ENCODE results near the gene THSD7B. TPM values are rescaled to one million over a fixed set of nuclear protein-coding genes. Genes with fewer than 3 reads are reported as not detected.

The THSD7B gene
- total RNA-seq, 4 donors from 2014 or later: under 0.01 to 0.29 (median 0.03) TPM

DNA sequence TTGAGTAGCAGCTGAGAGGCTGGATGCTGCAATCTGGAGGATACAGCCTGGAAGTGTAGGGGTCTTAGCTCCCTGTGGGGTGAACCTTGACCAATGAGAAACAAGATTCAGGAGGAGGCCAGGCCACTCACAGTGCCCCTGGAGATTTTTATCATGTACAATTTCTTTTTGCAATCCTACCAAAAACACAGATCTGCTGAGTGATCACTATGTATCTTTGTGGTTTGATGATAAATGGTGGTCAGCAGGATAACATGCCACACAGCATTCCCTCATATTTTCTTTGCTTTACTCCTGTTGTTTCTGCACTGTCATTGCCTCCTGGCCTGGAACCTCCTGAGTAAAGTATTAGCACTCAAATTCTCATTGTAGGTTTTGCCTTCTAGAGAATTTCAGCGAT is 357.9 kb downstream of the THSD7B start:
- no peaks in the 10 kb centered on the region for H3K27me3 ChIP-seq
- DNase-seq (ENCODE audit: extremely low spot score): no peak
- intact Hi-C loops (cut with DNase I): no loop called here
- H3K4me3 ChIP-seq: no peak overlapping the region
- TF ChIP-seq CTCF (IDR thresholded peaks at IDR 0.05): no peak
- no peak for TF ChIP-seq POLR2AphosphoS5 (IDR thresholded peaks at IDR 0.05)
- no peak for TF ChIP-seq POLR2A (IDR thresholded peaks at IDR 0.05; ENCODE audit: low read depth)
- no peak for TF ChIP-seq EP300 (IDR thresholded peaks at IDR 0.05)
- no peak overlapping the region for H3K27ac ChIP-seq (replicated peaks in 1 of 4)
- no peaks in the 10 kb centered on the region for H3K4me1 ChIP-seq
- H3K36me3 ChIP-seq: no peaks in the 10 kb centered on the region
- 92% methylated on average over 1 of the region's 1 CpG for WGBS
- H3K9me3 ChIP-seq: peaks cover 0 to 9% (median 0%) of the 10 kb centered on the region in 4 donors

- H3K4me1 ChIP-seq: no peaks in the 10 kb centered on the region
- TF ChIP-seq CTCF (IDR thresholded peaks at IDR 0.05) (no peak), EP300 (IDR thresholded peaks at IDR 0.05) (no peak), POLR2AphosphoS5 (IDR thresholded peaks at IDR 0.05) (no peak), POLR2A (IDR thresholded peaks at IDR 0.05; ENCODE audit: low read depth) (no peak)
- no peaks in the 10 kb centered on the region for H3K27me3 ChIP-seq
- H3K27ac ChIP-seq (replicated peaks in 1 of 4): no peak overlapping the region
- intact Hi-C loops (cut with DNase I): no loop called here
- WGBS: 55% methylated on average over 3 of the region's 3 CpGs
- H3K9me3 ChIP-seq: no peaks in the 10 kb centered on the region
- no peak for DNase-seq (ENCODE audit: extremely low spot score)
- no peak overlapping the region for H3K4me3 ChIP-seq
- no peaks in the 10 kb centered on the region for H3K36me3 ChIP-seq
Measured at GRCh38 chr2:137133225-137133624, 367.9 kb downstream of the THSD7B start.

- intact Hi-C loops (cut with DNase I): no loop called here
- Histone ChIP-seq H3K36me3 (no peaks in the 10 kb centered on the region), H3K4me3 (no peak overlapping the region), H3K27ac (replicated peaks in 1 of 4) (no peak overlapping the region), H3K27me3 (no peaks in the 10 kb centered on the region), H3K9me3 (no peaks in the 10 kb centered on the region), H3K4me1 (no peaks in the 10 kb centered on the region)
- DNase-seq (ENCODE audit: extremely low spot score): no peak
- no peak for TF ChIP-seq EP300 (IDR thresholded peaks at IDR 0.05)
- TF ChIP-seq POLR2A (IDR thresholded peaks at IDR 0.05; ENCODE audit: low read depth): no peak
- no peak for TF ChIP-seq CTCF (IDR thresholded peaks at IDR 0.05)
- no peak for TF ChIP-seq POLR2AphosphoS5 (IDR thresholded peaks at IDR 0.05)
Measured at GRCh38 chr2:137138263-137138662, 372.9 kb downstream of the THSD7B start.

GRCh38 chr2:137151731-137152130 is 386.4 kb downstream of the THSD7B start:
- WGBS: 79% methylated on average over 2 of the region's 2 CpGs
- Histone ChIP-seq H3K27me3 (no peaks in the 10 kb centered on the region), H3K27ac (replicated peaks in 1 of 4) (no peak overlapping the region), H3K4me1 (no peaks in the 10 kb centered on the region), H3K4me3 (no peak overlapping the region), H3K9me3 (no peaks in the 10 kb centered on the region), H3K36me3 (no peaks in the 10 kb centered on the region)
- DNase-seq (ENCODE audit: extremely low spot score): no peak
- TF ChIP-seq EP300 (IDR thresholded peaks at IDR 0.05) (no peak), POLR2A (IDR thresholded peaks at IDR 0.05; ENCODE audit: low read depth) (no peak), CTCF (IDR thresholded peaks at IDR 0.05) (no peak), POLR2AphosphoS5 (IDR thresholded peaks at IDR 0.05) (no peak)
- intact Hi-C loops (cut with DNase I): no loop called here

DNA sequence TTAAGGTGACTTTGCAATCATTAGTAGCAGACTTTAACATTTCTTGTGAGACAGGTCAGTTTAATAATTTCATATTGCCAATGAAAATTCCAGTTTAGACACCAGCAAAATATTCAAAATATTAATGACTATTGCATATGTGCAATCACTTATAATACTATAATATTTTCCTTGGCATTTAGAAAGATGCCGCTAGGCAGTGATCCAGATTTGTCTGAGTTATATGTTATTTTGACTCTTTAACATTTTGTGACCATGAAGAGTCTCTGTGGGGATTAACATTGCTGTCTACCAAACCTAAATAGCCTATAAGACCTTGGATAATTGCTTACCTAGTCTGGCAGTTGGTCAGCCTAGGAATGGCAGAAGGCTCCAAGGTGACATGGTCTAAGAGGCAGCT is 389.6 kb downstream of the THSD7B start:
- Histone ChIP-seq H3K27me3 (no peaks in the 10 kb centered on the region), H3K4me1 (no peaks in the 10 kb centered on the region), H3K36me3 (no peaks in the 10 kb centered on the region), H3K4me3 (no peak overlapping the region), H3K9me3 (no peaks in the 10 kb centered on the region), H3K27ac (replicated peaks in 1 of 4) (no peak overlapping the region)
- WGBS: 80% methylated on average over 1 of the region's 1 CpG
- TF ChIP-seq CTCF (IDR thresholded peaks at IDR 0.05): no peak
- TF ChIP-seq POLR2AphosphoS5 (IDR thresholded peaks at IDR 0.05): no peak
- TF ChIP-seq POLR2A (IDR thresholded peaks at IDR 0.05; ENCODE audit: low read depth): no peak
- no peak for TF ChIP-seq EP300 (IDR thresholded peaks at IDR 0.05)
- intact Hi-C loops (cut with DNase I): no loop called here
- no peak for DNase-seq (ENCODE audit: extremely low spot score)

Data from esophagus muscularis mucosa (tissue), 4 donors.